ENCODE data around the gene RIMS4. TPM values are rescaled to one million over a fixed set of nuclear protein-coding genes. Genes with fewer than 3 reads are reported as not detected.

The RIMS4 gene
- total RNA-seq, 1 experiment from 2014 or later, result 16.3 TPM

- Histone ChIP-seq H3T11ph (ENCODE audit: low read length) (no peak overlapping the region), H3K79me2 (ENCODE audit: insufficient read depth, low read length) (no peaks in the 10 kb centered on the region), H2BK120ac (ENCODE audit: low read depth, low read length, poor library complexity, severe bottlenecking) (no peak overlapping the region), H3K18ac (ENCODE audit: insufficient read length, low read depth, low read length) (no peak overlapping the region), H3K14ac (ENCODE audit: insufficient read depth, low read length) (no peak overlapping the region), H3K4me2 (ENCODE audit: insufficient read depth, insufficient read length, low read length) (no peak overlapping the region), H3K23me2 (ENCODE audit: insufficient read length, low read depth, low read length, poor library complexity, severe bottlenecking) (no peaks in the 10 kb centered on the region), H3K23ac (ENCODE audit: insufficient read length, low read depth, low read length) (no peak overlapping the region), H3K9me3 (ENCODE audit: control insufficient read depth, low read depth, low read length) (no peaks in the 10 kb centered on the region), H2BK20ac (ENCODE audit: low read depth, low read length, poor library complexity, severe bottlenecking) (no peak overlapping the region), H3K27ac (ENCODE audit: insufficient read length, low read depth, low read length) (no peak overlapping the region), H3K4me1 (ENCODE audit: insufficient read depth, low read length) (0 out of 2 replicates have a peak, but pooled peaks cover 2% of the 10 kb centered on the region), H3K9ac (ENCODE audit: extremely low read depth, insufficient read length, low read length) (no peak overlapping the region), H2AK5ac (ENCODE audit: insufficient read length, low read length) (no peak overlapping the region), H2AFZ (ENCODE audit: low read length) (no peak overlapping the region), H2BK5ac (ENCODE audit: insufficient read length, low read length) (no peak overlapping the region), H4K5ac (ENCODE audit: insufficient read length, low read depth, low read length) (no peak overlapping the region), H2BK15ac (ENCODE audit: low read depth, low read length) (no peak overlapping the region), H4K8ac (replicated peaks; ENCODE audit: insufficient read length, low read depth, low read length) (no peak overlapping the region), H3K4ac (ENCODE audit: low read depth, low read length) (no peak overlapping the region), H4K91ac (ENCODE audit: insufficient read length, low read depth, low read length) (no peak overlapping the region), H3K27me3 (ENCODE audit: insufficient read depth, low read length) (no peaks in the 10 kb centered on the region), H3K56ac (ENCODE audit: insufficient read length, low read depth, low read length) (no peak overlapping the region), H3K79me1 (ENCODE audit: insufficient read depth, low read depth, low read length, poor library complexity, severe bottlenecking) (no peaks in the 10 kb centered on the region), H2BK12ac (ENCODE audit: insufficient read length, low read depth, low read length) (no peak overlapping the region), H4K20me1 (ENCODE audit: control insufficient read depth, insufficient read depth, insufficient read length) (no peaks in the 10 kb centered on the region)
- DNase-seq, result no peak
- no peak overlapping the region for H3K4me3 Mint-ChIP-seq
- no peaks in the 10 kb centered on the region; the same call in 1 of the 2 replicates for H3K27me3 Mint-ChIP-seq (ENCODE audit: low read depth)
- TF ChIP-seq, protein P1, sequence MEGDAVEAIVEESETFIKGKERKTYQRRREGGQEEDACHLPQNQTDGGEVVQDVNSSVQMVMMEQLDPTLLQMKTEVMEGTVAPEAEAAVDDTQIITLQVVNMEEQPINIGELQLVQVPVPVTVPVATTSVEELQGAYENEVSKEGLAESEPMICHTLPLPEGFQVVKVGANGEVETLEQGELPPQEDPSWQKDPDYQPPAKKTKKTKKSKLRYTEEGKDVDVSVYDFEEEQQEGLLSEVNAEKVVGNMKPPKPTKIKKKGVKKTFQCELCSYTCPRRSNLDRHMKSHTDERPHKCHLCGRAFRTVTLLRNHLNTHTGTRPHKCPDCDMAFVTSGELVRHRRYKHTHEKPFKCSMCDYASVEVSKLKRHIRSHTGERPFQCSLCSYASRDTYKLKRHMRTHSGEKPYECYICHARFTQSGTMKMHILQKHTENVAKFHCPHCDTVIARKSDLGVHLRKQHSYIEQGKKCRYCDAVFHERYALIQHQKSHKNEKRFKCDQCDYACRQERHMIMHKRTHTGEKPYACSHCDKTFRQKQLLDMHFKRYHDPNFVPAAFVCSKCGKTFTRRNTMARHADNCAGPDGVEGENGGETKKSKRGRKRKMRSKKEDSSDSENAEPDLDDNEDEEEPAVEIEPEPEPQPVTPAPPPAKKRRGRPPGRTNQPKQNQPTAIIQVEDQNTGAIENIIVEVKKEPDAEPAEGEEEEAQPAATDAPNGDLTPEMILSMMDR (conservative IDR thresholded peaks at IDR 0.05), result no peak
- peaks cover 0 to 11% (median 0%) of the 10 kb centered on the region in 3 experiments; a peak in 4 of 7 replicates for H3K36me3 Mint-ChIP-seq (ENCODE audit: insufficient read depth in 1 of 3, low read depth in 3 of 3)
- no peak overlapping the region for H3K27ac Mint-ChIP-seq
- peaks cover 17 to 20% of the 10 kb centered on the region in 2 experiments for H3K4me1 Mint-ChIP-seq
- no CpG with 5 or more reads among the region's 8 CpGs for WGBS (ENCODE audit: extremely low coverage, insufficient read length, low lambda C conversion rate)
- H3K9me3 Mint-ChIP-seq, result no peaks in the 10 kb centered on the region
These were observed 42.1 kb downstream of the RIMS4 start for GRCh38 chr20:44768256-44768655.

Measured in H9 (cell line).